NCI-H2196 (cell line): ENCODE measurements around the gene DMPK.
"Not testable (repeated sequence)": the region's sequence is repeated elsewhere in the genome, so short reads cannot be mapped to it uniquely, and the experiment has no call there.

Experiments
- DNase-seq: peaks from one replicate; lab custom pipeline; 2025; ENCODE audit not compliant: unreplicated experiment; lab: John Stamatoyannopoulos, UW

The DMPK gene

DNA sequence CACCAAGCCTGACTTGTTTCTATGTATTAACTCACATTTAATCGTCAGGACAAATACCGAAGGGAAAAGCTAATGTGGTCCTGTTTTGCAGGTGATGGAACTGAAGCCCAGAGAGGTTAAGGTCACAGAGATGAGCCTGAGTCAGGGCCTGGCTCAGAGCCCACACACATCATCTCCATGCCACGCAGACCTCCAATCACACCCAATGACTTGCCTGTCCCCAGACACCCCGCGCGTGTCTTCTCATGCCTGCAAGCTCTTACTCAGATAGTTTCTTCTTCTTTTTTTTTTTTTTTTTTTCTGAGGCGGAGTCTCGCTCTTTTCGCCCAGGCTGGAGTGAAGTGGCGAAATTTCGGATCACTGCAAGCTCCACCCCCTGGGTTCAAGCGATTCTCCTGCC lies 29.7 kb downstream of the DMPK start:
- no peak for DNase-seq

DNA sequence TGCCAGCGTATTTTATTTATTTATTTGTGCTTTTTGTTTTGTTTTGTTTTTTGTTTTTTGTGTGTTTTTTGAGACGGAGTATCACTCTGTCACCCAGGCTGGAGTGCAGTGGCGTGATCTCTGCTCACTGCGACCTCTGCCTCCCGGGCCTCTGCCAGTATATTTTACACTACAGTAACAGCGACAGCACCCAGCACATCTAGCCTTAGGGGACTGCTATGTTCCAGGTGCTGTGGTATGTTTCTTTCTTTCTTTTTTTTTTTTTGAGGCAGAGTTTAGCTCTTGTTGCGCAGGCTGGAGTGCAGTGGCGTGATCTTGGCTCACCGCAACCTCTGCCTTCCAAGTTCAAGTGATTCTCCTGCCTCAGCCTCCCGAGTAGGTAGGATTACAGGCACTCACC lies 30.8 kb downstream of the DMPK start:
- DNase-seq = not testable (repeated sequence)

DNA sequence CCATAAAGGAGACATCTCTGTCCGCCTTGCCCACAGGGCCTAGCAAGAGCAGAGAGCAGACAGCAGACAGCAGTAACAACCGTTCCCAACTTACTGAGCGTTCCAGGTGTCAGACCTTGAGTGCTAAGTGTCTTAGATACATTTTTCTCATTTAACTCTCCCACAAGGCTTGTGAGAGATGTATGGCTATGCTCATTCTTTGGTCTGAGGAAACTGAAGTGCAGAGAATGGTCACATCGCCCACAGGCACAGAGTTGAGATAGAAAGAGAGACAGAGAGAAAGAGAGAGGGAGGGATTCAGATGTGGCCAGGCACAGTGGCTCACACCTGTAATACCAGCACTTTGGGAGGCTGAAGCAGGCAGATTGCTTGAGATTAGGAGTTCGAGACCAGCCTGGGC lies 34.8 kb downstream of the DMPK start:
- no peak for DNase-seq

DNA sequence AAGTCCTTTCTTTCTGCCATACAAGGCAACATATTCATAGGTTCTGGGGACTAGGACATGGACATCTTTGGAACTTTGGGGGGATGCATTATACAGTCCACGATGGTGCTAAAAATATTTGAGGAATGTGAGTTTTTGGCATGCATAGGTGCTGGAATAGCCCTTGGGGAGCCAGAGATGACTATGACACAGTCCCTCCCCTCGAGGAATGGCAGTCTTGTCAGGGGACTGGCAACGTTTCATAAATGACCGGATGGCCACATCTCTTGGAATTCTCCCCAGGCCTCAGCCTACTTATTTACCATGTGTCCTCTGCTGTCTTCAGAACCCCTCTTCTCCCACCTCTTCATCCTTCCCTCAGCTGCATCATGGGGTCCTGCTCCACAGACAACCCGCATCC lies 35.4 kb downstream of the DMPK start:
- DNase-seq = no peak

DNA sequence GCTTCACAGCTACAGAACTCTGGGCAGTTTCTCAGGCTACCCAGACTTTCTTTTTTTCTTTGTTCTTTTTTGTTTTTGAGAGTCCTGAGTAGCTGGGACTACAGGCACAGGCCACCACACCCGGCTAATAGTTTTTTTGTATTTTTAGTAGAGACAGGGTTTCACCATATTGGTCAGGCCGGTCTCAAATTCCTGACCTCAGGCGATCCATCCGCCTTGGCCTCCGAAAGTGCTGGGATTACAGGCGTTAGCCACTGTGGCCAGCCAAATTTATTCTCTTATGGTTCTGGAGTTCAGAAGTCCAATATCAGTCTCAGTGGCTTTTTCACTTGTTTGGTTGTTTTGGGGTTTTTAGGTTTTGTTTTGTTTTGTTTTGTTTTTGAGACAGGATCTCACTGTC lies 36.7 kb downstream of the DMPK start:
- DNase-seq = no peak

DNA sequence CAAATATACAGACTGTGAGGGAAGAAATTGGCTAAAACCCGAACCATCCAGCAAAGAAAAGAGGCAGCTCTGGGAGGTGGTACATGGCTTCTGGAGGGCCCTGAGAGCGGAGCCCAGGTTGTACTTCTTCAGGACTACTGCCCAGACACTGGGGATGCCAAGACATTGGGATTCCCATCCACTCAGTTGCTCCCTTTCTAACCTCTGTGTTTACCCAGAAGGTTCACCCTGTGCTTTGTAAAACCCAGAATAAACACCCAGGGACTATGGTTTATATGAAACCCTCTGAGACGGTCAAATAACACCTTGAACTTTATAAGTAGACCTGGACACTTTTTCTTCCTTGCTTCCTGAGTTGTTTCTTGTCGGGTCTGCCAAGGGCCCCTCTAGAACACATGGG lies 39.3 kb downstream of the DMPK start:
- no peak for DNase-seq

DNA sequence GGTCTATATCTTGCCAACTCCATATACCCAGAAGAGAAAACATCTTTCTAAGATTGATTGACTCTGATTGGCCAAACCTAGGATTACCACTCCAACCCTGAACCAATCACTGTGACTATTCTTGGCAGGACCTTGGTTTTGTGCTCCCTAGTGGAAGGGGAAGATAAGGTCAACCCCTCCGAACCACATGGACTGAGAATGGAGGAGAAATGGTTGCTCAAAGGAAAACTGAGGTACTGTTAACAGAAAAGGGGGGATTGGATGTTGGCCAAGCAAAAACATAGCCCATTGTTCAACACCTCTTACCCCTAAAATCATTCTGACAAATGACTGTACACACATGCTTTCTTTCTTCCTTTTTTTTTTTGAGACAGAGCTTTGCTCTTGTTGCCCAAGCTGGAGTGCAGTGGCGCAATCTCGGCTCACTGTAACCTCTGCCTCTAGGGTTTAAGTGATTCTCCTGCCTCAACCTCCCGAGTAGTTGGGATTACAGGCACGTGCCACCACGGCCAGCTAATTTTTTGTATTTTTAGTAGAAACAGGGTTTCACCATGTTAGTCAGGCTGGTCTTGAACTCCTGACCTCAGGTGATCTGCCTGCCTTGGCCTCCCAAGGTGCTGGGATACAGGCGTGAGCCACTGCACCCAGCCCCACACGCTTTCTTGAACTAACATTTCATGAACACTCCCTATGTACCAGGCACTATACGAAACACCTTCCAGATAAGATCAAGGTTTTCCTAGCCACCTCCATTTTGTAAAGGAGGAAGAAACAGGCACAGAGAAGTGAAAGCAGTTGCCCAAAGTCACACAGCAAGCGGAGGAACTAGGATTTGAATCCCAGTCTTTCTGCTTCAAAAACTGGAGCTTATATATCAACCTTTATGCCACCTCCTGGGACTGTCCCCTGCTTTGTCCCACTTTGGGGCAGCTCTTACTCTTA lies 42.5 kb downstream of the DMPK start:
- no peak for DNase-seq

DNA sequence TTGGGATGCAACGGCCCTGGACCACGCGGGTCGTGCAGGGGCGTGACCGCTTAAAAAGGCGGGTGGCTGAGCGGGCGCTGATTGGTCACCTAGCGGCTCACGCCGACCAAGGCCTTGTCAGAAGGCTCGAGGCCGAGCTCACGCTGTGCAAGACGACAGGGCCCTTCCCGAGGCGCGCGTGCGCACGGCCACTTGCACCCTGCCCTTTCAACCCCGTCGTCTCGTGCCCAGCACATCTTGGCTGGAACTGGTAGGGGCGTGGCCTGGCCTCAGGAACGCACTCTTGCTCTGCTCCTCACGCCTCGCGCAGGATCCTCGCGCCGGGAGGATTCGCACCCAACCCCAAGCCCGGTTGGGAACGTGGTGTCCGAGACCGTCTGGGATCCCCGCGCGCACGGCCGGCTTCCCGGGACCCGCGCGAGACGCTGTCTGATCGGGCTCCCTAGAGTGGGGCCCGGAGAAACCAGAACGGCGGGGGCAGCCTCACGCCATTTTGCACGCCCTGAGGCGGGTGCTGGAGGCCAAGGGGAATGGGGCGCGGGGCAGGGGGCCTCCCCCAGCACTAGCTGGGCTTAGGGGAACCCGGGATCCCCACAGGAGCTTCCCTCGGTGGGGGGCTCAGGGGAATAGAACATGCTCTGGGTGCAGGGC lies 49.0 kb downstream of the DMPK start, which contains the start of gene MEIOSIN:
TSS of gene MEIOSIN (plus strand) at position 280 of the 651 bp plus-strand sequence. CDS start 1,938 bp downstream, outside the sequence.
- no peak for DNase-seq

DNA sequence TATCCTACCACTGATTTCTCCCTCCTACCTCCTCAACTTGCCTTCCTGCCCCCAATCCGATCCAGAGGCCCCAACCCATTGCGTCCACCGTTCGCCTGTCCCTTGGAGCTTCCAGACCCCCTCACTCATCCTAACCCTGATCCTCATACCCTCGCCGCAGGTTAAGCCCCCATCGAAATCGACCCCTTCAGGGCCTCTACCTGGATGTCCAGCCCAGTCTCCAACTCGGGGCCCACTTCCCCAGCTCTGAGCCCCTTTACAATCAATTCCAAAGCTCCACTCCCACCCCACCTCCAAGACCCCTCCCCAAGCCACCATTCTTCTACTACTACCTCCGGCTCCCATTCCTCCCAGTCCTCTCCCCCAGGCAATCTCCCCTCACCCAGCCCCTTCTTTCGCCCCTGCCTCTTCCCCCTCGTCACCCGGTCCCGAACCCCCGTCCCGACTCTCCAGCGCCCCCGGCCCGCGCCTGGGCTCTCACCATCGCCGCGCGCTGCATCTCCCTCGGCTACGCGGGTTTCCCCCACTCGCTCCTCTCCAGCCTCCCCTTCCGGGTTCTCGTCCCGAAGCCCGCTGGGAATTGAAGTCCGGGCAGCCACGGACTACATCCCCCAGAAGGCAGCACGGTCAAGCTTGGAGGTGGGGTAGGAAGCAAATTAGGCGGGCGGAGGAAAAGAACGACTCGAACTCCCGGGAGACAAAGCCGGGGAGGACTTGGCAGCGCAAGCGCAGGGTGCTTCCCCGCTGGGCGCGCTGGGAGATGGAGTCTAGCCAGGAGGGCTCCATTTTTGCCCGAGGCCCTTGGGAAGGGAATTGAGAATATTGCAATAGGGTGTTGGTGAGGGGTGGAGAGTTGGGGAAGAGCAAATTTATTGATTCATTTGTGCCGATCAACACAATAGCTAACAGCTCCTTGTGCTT lies 51.7 kb downstream of the DMPK start, which contains the start of gene FBXO46:
TSS of gene FBXO46 (minus strand) at position 529 of the 921 bp plus-strand sequence. CDS start 17,401 bp downstream, outside the sequence.
- DNase-seq = peak; percentile 98

DNA sequence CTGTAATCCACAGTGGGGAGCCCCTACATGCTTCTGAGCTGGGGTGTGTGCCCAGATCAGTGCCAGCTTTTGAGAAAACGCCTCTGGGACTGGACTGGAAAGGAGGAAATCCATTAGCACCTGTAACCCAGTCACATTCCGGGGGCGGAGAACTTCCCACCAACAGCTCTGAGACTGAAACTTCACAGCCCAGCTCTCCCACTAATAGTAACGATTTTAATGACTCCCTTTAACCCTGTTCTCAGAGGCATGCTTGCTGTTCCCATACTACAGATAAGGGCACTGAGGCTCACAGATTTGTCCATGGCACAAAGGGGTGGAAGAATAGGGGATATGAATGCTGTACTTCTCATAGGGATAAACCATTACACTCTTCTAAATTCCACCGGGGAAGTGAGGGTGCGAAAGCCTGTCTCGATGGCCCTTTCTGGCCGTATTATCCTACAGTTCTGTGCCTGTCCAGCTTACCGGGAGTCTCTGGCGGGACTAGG lies 52.4 kb downstream of the DMPK start:
- no peak for DNase-seq

DNA sequence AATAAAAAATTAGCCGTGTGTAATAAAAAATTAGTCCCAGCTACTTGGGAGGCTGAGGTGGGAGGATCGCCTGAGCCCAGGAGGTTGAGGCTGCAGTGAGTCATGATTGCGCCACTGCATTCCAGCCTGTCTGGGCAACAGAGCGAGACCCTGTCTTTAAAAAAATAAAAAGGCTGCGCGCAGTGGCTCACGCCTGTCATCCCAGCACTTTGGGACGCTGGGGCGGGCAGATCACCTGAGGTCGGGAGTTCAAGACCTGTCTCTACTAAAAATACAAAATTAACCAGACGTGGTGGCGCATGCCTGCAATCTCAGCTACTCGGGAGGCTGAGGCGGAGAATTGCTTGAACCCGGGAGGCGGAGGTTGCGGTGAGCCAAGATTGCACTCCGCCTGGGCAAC lies 53.6 kb downstream of the DMPK start:
- DNase-seq = not testable (repeated sequence)

DNA sequence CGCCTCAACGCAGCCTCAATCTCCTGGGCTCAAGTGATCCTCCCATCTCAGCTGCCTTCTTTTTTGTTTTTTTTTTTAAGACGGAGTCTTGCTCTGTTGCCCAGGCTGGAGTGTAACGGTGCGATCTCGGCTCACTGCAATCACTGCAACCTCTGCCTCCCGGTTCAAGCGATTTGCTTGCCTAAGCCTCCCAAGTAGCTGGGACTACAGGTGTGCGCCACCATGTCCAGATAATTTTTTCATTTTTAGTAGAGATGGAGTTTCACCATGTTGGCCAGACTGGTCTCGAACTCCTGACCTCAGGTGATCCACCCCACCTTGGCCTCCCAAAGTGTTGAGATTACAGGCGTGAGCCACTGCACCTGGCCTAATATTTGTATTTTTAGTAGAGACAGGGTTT lies 62.2 kb downstream of the DMPK start:
- DNase-seq = not testable (repeated sequence)
